HG03135 (cell line): ENCODE measurements around the gene NDUFB2.
"Not testable (repeated sequence)": the region's sequence is repeated elsewhere in the genome, so short reads cannot be mapped to it uniquely, and the experiment has no call there.

Experiments
- ATAC-seq: cut with Tn5 transposase; IDR thresholded peaks from one replicate; pipeline ENCODE4 v1.9.1; 2021; ENCODE audit warnings: mild to moderate bottlenecking, moderate library complexity; ENCODE audit not compliant: unreplicated experiment

The NDUFB2 gene

DNA sequence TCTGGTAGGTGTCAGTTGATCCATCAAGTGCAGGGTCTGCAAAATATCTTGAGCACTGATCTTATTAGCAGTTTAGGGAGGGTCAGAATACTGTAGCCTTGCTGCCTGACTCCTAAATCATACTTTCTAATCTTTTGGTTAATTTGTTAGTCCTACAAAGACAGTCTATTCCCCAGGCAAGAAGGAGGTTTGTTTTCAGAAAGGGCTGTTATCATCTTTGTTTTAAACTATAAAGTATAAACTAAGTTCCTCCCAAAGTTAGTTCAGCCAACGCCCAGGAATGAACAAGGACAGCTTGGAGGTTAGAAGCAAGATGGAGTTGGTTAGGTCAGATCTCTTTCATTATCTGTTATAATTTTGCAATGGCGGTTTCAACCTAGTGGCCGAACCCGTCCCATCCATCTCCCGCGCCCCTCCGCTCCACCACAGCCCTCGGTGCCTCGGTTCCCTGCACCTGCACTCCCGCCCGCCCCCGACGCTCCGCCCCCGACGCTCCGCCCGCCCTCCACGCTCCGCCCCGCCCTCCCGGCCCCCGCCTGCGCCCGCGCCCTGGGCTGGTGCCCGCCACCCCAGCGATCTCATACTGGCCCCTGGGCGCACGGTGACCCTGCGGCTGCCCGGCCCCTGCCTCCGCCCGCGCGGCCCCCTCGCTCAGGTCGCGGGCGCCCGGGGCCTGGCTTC is 24.0 kb upstream of the NDUFB2 start, which contains the start of gene ADCK2:
Gene ADCK2, plus strand, starts transcription at position 564 of the 681 bp plus-strand sequence. CDS start 386 bp downstream, outside the sequence.
- peak; percentile 44 for ATAC-seq

DNA sequence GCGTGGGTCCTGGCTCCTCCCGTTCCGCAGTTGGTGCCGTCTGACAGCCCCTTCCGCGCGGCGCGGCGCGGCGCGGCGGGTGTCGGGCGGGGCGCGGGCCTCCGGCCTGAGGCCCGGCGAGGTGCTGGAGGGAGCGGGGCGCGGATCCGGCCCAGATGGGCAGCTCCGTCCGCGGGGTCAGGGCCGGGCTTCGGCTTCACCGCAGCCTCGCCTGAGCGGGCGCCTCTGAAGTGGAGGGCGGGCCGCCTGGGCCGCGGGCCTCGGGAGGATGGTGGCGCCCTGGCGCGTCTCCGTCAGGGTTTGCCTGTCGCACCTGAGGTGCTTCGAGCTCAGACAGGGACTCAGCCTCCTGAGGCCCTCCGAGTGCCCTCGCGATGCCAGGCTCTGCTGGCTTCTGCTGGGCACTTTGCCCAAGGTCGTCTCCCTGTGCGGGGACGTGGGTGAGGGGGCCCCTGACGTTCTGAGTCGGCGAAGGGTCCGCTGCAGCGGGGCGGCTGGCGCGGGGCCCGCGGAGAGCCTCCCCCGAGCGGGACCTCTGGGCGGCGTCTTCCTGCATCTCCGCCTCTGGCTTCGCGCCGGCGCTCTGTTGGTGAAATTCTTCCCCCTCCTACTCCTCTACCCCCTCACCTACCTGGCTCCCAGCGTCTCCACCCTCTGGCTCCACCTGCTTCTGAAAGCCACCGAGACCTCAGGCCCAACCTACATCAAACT is 23.3 kb upstream of the NDUFB2 start:
- ATAC-seq = peak; percentile 42

DNA sequence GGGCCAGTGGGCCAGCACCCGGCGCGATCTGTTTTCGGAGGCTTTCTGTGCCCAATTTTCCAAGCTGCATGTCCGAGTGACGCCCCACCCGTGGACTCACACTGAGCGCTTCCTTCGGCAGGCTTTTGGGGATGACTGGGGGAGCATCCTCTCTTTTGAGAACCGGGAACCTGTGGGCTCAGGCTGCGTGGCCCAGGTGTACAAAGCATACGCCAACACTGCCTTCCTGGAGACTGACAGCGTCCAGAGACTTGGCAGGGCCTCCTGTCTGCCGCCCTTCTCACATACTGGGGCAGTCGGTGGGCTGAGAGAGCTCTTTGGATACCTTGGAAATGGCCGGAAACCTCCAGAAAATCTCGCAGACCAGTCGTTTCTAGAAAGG is 22.7 kb upstream of the NDUFB2 start:
- ATAC-seq = no peak

DNA sequence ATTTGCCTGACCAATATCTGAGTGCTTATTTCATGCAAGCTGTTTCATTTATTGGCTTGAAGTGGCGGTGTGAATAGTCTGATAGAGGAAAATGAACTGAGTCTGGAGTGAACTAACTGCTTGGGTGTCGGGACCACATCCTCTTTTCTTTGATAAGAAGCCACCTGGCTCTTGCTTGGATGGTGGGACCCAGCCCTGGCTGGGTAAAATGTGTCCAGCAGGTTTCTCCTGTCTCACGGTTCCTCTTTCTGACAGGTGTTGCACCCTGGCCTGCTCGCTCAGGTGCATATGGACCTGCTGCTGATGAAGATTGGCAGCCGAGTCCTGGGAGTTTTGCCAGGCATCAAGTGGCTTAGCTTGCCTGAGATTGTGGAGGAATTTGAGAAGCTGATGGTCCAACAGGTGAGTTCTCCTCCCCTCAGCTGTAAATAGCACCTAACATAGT is 22.1 kb upstream of the NDUFB2 start:
- ATAC-seq = peak; percentile 42

DNA sequence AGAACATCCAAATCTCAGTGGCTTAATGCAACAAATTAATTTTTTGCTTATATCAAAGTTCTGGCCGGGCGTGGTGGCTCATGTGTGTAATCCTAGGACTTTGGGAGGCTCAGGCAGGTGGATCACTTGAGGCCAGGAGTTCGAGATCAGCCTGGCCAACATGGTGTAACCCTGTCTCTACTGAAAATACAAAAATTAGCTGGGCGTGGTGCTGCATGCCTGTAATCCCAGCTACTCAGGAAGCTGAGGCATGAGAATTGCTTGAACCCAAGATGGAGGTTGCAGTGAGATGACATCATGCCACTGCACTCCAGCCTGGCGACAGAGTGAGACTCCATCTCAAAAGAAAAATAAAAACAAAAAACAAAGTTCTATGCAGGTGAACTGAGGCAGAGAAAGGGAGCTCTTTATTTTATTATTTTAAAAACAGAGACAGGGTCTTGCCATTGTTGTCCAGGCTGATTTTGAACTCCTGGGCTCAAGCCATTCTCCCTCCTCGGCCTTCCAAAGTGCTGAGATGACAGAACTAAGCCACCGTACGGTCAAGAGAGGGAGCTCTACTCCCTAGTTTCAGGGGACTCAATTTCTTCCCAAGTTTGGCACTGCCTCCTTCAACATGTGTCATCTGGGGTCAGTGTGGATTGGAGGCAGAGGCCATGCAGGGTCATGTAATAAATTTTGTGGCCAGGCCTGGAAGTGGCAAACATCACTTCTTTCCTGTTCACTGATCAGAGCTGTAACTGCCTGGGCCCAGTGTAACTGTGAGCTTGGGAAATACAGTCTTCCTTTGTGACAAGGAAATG is 21.4 kb upstream of the NDUFB2 start:
- ATAC-seq = no peak

DNA sequence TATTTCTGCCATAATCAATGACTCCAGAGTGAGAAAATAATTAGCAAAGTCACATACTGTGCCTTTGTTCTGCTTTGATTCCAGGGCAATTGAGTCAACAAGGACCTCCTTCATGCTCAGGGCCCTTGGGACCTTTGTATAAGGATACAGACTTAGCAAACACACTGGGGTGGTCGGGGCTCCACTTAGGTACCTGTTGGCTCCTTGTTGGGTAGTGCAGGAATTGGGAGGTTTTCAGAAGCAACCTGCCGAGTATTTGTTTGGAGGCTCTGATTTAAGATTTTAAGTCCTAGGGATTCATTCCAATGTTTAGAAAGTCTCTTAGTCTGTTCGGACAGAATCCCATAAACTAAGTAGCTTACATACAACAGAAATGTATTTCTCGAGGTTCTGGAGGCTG is 20.8 kb upstream of the NDUFB2 start:
- no peak for ATAC-seq

DNA sequence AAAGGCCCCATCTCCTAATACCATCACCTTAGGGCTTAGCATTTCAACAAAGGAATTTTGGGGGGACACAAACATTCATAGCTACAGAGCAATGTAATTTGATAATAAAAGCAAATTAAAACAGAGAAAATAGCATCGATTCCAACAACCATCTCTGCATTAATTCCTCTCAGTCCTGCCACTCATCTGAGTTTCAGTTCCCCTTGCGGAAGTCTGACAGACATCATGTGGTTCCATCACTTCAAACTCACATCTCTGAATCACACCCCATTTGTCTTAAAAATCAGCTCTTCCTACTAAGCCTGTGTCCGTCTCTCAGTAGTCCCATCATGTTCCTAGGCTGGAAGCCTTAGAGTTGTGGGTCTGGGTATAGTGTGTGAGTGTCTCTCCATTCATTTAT is 20.2 kb upstream of the NDUFB2 start:
- peak; percentile 52 for ATAC-seq

DNA sequence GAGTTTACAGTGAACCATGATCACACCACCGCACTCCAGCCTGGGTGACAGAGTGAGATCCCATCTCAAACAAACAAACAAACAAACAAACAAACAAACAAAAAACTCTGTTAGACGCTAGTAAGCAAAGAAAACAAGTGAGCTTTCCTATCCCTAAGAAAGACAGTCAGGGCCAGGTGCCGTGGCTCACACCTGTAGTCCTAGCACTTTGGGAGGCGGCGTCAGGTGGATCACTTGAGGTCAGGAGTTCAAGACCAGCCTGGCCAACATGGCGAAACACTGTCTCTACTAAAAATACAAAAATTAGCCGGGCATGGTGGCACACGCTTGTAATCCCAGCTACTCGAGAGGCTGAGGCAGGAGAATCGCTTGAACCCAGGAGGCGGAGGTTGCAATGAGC is 19.6 kb upstream of the NDUFB2 start:
- ATAC-seq = not testable (repeated sequence)

DNA sequence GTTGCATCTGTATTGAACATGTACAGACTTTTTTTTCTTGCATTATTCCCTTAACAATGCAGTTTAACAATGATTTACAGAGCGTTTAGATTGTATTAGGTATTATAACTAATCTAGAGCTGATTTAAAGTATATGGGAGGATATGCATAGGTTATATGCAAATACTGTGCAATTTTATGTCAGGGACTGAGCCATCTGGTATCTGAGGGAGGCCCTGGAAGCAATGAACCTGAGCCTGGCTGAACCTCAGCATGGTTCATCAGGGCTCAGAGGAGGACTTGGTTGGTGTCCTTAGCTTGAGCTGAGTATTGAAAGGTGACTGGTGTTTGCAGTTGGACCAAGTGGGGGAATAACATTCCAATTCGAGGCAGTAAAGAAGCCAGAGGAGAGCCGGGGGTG is 19.0 kb upstream of the NDUFB2 start:
- no peak for ATAC-seq

DNA sequence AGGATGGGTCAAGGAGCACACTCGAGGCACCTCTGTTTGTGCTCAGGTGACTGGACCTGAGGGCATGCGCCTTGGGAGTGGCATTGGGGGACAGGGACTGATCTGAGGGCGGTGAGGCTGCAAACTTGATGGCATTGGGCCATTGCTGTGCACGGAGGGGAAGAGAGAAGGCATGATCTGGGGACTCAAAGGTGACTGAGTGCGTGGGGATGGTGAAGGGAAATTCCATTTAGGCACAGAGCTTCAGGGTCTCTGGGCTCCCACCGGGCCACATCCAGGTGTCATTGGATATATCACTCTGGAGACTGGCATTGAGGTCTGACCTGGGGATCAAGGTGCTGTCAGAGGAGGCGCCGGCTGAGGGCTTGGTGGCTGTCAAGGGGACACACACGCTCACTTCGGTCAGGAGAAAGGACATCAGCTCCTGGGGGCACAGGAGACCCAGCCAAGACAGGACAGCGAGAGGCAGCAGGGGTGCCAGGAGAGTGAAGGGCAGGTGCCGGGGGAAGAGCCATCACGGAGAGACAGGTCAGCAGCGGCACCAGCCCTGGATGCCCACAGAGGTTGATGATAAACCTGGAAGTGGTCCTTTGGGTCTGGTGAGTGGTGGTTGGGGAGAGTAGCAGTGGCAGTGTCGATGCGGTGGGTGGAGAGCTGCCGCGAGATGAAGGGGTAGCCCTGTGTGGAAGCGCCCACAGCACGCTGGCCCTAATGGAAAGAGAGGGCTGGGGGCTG is 18.3 kb upstream of the NDUFB2 start:
- ATAC-seq = no peak

DNA sequence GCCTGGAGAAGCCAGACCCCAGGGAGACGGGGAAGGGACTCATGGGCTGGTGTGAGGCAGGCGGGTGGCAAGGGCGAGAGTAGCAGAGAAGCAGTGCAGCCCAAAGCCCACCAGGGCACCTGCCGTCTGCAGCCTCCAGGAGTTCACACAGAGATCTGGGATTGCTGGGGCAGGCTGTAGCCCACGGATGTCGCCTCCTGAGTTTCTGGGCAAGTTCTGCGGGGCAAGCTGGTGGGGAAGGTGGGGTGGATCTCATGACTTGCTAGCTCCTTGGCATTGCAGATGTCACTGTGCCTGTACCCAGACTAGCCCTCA is 17.7 kb upstream of the NDUFB2 start:
- no peak for ATAC-seq

DNA sequence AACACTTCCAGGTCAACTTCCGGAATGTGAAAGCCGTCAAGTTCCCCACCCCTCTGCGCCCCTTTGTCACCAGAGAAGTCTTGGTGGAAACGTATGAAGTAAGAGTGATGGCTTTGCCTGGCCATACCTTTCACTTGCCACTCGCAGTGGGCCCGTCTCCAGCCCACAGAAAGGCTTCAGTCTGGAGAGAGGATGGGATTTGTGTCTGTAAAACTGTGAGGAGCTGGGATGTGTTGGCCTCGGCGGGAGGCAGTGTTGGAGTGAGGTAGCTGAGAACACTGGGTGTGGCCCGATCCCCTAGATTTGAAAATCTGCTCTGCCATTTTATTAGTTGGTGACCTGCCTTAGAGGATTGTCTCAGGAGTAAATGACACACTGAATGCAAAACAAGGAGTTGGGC is 17.3 kb upstream of the NDUFB2 start:
- ATAC-seq = no peak

DNA sequence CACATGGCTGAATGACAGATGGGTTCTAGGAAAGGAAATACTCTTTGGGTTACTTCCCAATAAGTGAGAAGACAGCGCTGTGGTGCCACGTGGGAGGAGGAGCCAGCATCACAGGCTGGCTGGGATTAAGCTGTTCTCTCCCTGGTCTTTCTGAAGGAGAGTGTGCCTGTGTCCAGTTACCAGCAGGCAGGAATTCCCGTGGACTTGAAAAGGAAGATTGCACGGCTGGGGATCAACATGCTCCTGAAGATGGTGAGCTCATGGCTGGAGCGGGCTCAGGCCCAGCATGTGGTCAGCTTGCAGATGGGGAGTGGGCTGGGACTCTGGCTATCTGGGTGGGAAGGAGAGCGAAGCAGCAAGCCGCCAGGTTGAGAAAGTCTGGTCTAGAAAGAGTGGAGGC is 15.6 kb upstream of the NDUFB2 start:
- ATAC-seq = no peak

DNA sequence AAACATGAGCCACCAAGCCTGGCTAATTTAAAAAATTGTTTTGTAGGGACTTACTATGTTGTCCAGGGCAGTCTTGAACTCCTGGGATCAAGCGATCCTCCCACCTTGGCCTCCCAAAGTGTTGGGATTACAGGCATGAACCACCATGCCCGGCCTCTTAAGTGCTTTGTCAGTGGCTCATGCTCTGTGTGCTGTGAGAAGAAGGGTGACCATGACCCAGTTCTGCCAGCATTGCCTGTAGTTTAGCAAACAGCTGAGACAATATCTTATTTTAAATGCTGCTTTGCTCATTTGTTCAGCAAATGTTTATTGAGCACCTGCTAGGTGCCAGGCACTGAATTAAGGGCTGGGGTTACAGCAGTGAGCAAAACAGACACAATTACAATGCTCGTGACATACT is 14.7 kb upstream of the NDUFB2 start:
- ATAC-seq = no peak

DNA sequence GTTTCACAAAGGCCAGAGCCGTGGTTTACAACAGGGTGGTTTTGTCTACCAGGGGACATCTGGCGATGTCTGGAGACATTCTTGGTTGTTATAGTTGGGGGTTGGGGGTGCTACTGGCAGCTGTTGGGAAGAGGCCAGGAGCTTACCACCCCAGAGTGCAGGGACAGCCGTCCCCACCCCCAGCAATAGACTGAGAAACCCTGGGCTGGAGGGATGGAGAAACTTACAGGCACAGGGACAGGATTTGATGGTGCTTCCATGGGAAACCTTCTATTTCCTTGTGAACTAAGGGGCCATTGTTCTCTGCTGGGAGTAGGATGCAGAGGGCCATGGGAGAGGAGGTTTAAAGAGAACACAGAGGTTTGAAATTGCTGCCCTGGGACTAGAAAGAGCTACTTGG is 12.9 kb upstream of the NDUFB2 start:
- no peak for ATAC-seq

DNA sequence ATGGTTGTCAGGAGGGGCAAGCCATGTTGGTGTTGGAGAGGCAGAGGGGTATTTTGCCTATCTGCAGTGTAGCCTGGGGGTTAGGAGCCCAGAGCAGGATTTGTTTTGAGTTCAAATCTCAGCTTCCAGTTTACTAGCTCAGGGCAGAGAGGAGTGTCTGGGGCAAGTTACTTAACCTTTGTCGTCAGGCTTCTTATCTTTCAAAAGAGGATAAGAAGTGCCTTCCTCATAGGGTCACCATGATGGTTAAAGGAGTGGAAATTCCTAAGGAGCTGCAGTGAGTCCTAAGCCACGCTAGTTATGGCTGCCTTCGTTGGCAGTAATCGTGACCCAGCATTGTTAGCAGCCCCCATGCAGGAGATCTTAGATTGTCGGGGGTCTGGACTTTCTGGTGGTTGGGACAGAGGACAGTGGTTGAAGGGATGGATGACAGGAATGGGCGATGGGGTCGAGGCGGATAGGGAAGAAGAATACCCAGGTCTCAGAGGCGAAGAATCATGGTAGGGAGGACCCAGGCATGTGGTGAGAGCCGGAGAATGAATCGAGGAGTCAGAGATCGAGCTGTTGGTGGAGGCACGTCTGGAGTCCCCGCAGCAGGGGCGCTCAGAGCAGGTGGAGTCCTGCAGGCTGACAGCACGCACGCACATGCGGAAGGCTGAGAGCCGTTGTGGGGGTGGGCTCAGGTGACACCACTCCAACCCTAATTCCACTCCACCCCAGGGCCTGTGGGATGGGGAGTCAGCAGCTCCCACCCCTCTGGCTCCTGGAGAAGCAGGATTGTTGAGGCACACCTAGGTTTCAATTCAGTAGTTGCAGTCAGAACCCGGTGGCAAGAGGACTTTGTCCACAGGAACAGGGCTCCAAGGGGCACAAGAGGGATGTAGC is 12.2 kb upstream of the NDUFB2 start:
- no peak for ATAC-seq

DNA sequence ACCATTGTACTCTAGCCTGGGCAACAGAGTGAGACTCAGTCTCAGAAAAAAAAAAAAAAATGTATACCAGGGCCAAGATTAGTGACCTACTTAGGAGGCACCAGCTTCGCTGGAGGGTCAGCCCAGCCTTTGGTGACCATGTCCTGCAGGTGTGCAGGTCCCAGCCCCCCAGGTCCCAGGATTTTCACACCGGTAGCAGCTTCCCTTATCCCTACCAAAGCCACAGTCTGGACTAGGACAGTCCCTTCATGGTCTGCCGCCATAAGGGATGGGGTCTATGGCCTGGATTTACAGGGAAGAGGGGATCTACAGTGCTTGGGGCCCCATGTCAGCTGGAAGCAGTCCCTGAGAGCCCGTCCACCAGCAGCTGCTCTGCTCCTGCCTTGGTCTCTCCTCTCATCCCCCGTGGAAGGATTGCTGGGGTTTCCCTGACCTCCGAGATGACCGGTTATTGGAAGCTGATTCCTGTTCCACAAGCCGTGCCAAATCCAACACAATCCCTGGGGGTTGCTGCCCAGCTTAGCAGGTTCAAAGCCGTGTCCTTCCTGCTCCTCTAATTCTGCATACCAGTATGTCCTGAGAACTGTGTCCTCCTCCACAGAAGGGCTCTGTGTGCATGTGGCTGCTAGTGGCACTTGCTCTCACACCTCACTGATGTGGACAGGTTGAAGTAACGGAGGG is 11.0 kb upstream of the NDUFB2 start:
- ATAC-seq = no peak

DNA sequence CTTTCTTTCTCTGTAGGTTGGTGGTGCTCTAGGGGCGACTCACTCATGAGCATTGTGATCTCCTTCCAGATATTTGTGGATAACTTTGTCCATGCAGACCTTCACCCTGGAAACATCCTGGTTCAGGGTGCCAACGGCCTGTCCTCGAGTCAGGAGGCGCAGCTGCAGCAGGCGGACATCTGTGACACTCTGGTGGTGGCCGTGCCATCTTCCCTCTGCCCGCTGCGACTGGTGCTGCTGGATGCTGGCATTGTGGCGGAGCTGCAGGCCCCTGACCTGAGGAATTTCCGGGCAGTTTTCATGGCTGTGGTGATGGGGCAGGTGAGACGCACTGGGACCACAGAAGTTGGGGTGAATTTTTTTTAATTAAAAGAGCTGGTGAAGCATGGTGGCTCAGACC is 9.6 kb upstream of the NDUFB2 start:
- no peak for ATAC-seq

DNA sequence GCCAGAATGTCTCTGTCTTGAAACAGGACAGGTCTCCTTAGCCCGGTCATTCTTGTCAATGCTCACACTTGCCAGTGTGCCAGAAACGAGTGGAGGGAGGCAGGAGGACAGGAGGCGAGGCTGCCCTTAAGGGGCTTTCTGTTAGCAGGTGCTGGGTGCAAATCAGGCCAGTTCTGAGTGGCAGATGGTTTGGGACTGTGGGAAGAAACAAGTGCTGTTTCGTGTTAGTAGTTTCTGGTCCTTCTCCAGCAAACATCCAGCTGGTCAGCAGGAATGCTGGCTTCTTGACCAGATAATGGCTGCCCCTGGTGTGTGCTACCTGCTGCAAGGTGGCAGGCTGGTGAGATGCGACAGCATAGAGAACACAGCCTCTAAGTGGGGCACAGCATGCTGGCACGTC is 8.2 kb upstream of the NDUFB2 start:
- no peak for ATAC-seq
